GM20000 (cell line): ENCODE results near the gene RIN2.
A peak's percentile ranks its signal among the peaks of the same experiment; 100 is the strongest.
"Not testable (repeated sequence)": the region's sequence is repeated elsewhere in the genome, so short reads cannot be mapped to it uniquely, and the experiment has no call there.

Experiments used
- DNase-seq: peaks from one replicate; pipeline ENCODE4 v3.0.0; 2012; ENCODE audit warnings: low spot score
- TF ChIP-seq, protein P1 (sequence below): IDR thresholded peaks from 2 replicates; pipeline ENCODE4 v1.5.1; 2012; ENCODE audit warnings: mild to moderate bottlenecking, control low read depth; ENCODE audit errors: extremely low read depth, missing control alignments

Gene RIN2

DNA sequence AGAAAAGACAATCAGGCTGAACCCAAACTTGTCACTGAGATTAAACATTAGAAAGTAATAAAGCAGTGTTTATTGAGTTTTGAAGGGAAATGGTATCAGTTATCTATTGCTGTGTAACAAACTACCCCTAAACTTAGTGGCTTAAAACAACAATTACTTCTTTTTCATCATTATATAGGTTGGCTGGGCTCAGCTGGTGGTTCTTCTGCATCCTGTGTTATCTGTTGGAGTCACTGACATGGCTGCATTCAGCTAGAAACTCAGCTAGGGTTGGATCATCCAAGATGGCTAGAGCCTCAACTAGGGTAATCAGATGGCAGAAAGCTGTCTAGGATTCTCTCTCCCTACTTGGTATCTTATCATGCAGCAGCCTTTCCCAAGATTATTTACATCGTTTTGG lies 12.5 kb upstream of the RIN2 start:
- DNase-seq, result no peak

DNA sequence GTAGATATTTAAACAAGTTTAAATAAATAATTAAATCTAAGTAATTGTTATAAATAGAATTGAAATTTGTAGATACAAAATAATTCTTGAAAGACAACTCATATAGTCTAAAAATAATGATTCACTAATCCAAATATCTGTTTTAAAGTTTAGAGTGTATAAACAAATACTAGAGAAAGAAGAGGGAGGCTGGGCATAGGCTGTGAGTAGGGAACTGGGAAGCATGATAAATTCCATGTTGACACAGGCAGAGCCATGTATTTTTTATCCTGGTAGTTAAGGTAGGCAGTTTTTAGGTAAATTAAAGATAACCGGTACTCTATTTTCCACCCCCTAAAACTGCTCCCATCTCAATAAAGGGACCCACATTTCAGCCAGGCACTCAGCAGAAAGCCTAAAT lies 11.7 kb upstream of the RIN2 start:
- no peak for DNase-seq

More for the DNA sequence above, 12.5 kb upstream of the RIN2 start:
- TF ChIP-seq, protein P1, sequence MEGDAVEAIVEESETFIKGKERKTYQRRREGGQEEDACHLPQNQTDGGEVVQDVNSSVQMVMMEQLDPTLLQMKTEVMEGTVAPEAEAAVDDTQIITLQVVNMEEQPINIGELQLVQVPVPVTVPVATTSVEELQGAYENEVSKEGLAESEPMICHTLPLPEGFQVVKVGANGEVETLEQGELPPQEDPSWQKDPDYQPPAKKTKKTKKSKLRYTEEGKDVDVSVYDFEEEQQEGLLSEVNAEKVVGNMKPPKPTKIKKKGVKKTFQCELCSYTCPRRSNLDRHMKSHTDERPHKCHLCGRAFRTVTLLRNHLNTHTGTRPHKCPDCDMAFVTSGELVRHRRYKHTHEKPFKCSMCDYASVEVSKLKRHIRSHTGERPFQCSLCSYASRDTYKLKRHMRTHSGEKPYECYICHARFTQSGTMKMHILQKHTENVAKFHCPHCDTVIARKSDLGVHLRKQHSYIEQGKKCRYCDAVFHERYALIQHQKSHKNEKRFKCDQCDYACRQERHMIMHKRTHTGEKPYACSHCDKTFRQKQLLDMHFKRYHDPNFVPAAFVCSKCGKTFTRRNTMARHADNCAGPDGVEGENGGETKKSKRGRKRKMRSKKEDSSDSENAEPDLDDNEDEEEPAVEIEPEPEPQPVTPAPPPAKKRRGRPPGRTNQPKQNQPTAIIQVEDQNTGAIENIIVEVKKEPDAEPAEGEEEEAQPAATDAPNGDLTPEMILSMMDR, result no peak

DNA sequence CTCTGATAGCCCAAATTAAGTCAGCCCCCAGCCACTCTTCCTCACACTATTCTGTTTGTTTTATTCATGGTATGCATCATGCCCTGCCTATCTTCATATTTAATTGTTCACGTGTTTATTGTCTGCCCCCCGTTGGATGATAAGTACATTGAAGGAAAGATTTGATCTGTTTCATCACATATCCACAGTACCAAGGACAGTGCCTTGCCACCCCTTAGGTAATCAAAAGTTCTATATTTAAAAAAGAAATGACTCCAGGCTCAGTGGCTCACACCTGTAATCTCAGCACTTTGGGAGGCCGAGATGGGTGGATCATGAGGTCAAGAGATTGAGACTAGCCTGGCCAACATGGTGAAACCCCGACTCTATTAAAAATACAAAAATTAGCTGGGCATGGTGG lies 10.2 kb upstream of the RIN2 start:
- DNase-seq, result no peak
- TF ChIP-seq, protein P1, result no peak

More for the DNA sequence above, 11.7 kb upstream of the RIN2 start:
- TF ChIP-seq, protein P1, result no peak

DNA sequence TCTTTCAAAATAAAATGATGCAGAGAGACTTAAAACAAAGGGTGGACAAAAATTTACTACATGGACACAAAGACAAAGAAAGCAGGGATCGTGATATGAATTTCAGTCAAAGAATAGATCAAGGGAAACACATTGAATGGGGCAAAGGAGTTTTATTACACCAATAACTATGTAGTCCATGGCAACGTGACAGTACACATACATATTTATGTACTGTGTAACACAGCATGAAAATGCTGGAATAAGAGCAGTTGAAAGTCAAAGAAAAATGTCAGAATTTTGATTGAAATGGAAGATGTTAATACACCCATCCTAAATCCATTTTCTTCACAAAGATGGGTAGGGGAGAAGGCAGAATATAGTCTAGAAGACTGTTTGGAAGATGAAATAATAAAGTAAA lies 9.4 kb upstream of the RIN2 start:
- TF ChIP-seq, protein P1, result no peak
- no peak for DNase-seq

DNA sequence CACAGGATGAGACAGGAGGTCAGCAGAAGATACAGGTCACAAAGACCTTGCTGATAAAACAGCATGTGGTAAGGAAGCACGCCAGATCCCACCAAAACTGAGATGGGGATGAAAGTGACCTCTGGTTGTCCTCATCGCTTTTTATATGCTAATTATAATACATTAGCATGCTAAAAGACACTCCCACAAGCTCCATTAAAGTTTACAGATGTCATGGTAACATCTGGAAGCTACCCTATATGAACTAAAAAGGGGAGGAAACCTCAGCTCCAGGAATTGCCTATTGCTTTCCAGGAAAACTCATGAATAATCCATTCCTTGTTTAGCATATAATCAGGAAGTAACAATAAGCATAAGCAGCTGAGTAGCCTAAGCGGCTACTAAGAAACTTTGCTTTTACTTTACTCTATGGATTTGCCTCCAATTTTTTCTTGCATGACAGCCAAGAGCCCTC lies 8.4 kb upstream of the RIN2 start:
- DNase-seq, result no peak
- TF ChIP-seq, protein P1, result no peak

DNA sequence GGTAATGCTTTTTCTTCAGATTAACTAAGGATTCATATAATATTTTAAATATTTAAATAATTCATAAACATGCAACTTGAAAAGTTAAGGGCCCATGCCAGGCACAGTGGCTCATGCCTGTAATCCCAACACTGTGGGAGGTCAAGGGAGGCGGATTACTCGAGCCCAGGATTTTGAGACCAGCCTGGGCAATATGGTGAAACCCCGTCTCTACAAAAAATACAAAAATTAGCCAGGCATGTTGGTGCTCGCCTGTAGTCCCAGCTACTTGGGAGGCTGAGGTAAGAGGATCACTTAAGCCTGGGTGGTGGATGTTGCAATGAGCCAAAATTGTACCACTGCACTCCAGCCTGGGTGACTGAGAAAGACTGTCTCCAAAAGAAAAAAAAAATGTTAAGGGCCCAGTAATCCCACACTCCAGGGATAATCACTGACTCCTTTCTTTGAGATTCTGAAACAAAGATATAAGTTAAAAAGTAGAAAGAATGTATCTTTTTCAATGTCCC lies 7.9 kb upstream of the RIN2 start:
- TF ChIP-seq, protein P1, result no peak
- DNase-seq, result no peak

DNA sequence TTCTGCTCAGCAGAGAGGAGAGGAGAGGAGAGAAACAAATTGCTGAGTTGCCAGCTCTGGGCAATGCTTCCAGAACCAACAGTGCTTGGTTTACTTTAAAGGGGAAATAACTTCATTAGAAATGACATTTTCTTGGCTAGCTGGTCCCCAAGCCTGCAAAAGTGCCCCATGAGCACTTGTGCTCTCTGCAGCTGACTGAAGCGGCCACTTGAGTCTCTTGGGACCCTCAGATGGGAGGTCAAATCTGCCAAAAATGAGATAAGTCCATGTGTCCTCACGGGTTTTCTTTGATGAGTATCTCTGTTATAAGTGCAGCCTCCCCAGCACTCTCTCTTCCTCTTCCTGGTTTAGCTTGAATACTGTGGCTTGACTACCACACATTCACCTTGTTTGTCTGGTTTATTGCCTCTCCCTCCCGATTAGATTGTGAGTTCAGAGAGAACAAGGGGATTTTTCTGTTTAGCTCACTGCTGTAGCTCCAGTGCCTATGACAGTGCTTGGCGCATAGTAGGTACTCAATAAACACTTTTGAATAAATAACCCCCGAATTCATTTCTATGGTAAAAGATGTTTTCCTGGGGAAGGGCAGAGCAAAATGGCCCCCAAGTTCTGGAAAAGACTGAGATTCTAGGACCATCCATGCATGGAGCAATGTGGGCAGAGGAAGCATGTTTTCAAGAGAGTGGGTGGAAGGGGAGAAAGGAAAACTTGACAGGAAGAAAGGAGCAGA lies 7.0 kb upstream of the RIN2 start:
- TF ChIP-seq, protein P1, result no peak

DNA sequence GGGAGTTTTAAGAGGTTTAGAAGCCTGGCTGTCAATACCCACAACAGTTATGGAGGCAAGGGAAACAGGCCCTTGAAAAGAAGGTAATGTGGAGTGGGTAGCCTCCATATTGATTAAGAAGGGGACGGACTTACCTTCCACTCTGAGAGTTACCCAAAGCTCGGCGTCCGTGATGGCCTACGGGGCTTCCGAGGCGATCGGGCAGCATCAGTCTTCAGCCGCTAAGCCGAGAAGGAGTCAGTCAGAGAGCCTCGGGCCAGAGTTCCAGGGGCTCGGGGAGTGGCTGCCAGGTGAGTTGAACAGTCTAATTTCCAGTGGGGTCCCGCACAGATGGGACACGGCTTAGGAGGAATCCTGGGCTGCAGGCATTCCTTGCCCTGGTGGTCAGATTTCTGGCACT lies 3.9 kb upstream of the RIN2 start:
- not testable (repeated sequence) for DNase-seq

More for the DNA sequence above, 7.0 kb upstream of the RIN2 start:
- peak; percentile 36 for DNase-seq
